GM10248 (cell line): Measurements from ENCODE around the gene PARD3B.

ENCODE experiments used
- CTCF ChIA-PET: fragments of 300-600 bp; sonication (Branson Sonifier 250); formaldehyde crosslinking; extraction: SDS; loops from one replicate; lab custom pipeline; 2021; ENCODE audit warnings: antibody characterized with exemption; lab: Yijun Ruan, JAX
- POLR2A ChIA-PET: fragments of 350-650 bp; sonication (Branson Sonifier 250); formaldehyde crosslinking; extraction: SDS; loops from one replicate; lab custom pipeline; 2020; ENCODE audit warnings: antibody characterized with exemption; lab: Yijun Ruan, JAX
- DNase-seq: peaks from one replicate; pipeline ENCODE4 v3.0.0; 2012; ENCODE audit errors: extremely low spot score
- CTCF ChIP-seq: IDR thresholded peaks from 2 replicates; pipeline ENCODE4 v1.5.1; 2012; ENCODE audit warnings: mild to moderate bottlenecking, low read depth; ENCODE audit errors: extremely low read depth, missing control alignments, control extremely low read depth

Gene PARD3B

GRCh38 chr2:204544961-204545860 lies at the start of gene PARD3B:
TSS of gene PARD3B (plus strand) at chr2:204545475. CDS start at chr2:204546000, 525 bp downstream.
- POLR2A ChIA-PET = no interaction called here
- DNase-seq = peak; percentile 28

GRCh38 chr2:204496779-204497178 lies 48.5 kb upstream of the PARD3B start:
- TF ChIP-seq CTCF = no peak
- DNase-seq = no peak
- ChIA-PET POLR2A (no interaction called here), CTCF (interaction anchor here (1.5 kb wide), 1 partner anchor 10 kb away, joined by 4 read pairs; no protein-coding TSS in a partner anchor)

More at GRCh38 chr2:204544961-204545860, at the start of gene PARD3B:
- TF ChIP-seq CTCF = no peak
- CTCF ChIA-PET = interaction anchor here (1.2 kb wide), 1 partner anchor 13 kb away, joined by 3 read pairs; no protein-coding TSS in a partner anchor

GRCh38 chr2:204497855-204498254 lies 47.4 kb upstream of the PARD3B start:
- POLR2A ChIA-PET = no interaction called here
- no peak for TF ChIP-seq CTCF
- CTCF ChIA-PET = interaction anchor here (1.2 to 1.5 kb wide), 3 partner anchors 9 kb away, joined by 3 to 4 read pairs (median 3); no protein-coding TSS in a partner anchor
- DNase-seq = no peak

- ChIA-PET CTCF (interaction anchor here (1.2 kb wide), 2 partner anchors 9 kb away, joined by 3 read pairs; no protein-coding TSS in a partner anchor), POLR2A (interaction anchor here (0.6 kb wide), 1 partner anchor 18 kb away, joined by 3 read pairs; no protein-coding TSS in a partner anchor)
- DNase-seq = no peak
- no peak for TF ChIP-seq CTCF
These were observed 47.0 kb upstream of the PARD3B start for GRCh38 chr2:204498291-204498690.

GRCh38 chr2:204503869-204504268 lies 41.4 kb upstream of the PARD3B start:
- no peak for TF ChIP-seq CTCF
- DNase-seq = no peak
- ChIA-PET POLR2A (no interaction called here), CTCF (no interaction called here)

- POLR2A ChIA-PET = no interaction called here
- CTCF ChIA-PET = interaction anchor here (1.1 kb wide), 1 partner anchor 35 kb away, joined by 3 read pairs; no protein-coding TSS in a partner anchor
- no peak for DNase-seq
- no peak for TF ChIP-seq CTCF
These were observed 40.7 kb upstream of the PARD3B start for GRCh38 chr2:204504594-204504993.
